ENCODE measurements around the gene SCTR.

Gene SCTR

GRCh38 chr2:119548516-119549120 is 24.3 kb upstream of the SCTR start:
- H2AK5ac ChIP-seq (ENCODE audit: low read length, severe bottlenecking): no peak overlapping the region
- H3K4me1 ChIP-seq (ENCODE audit: control insufficient read depth, insufficient read depth, low read depth, low read length): peaks cover 15% of the 10 kb centered on the region

GRCh38 chr2:119546447-119546767 is 22.1 kb upstream of the SCTR start:
- H4K91ac ChIP-seq (ENCODE audit: low read length): no peak overlapping the region
- no peak overlapping the region for H3K27ac ChIP-seq (ENCODE audit: low read length, poor library complexity, severe bottlenecking)
- no peak overlapping the region for H2BK15ac ChIP-seq (ENCODE audit: low read depth, poor library complexity, severe bottlenecking)
- H3K36me3 ChIP-seq (ENCODE audit: control insufficient read depth in 1 of 2, insufficient read depth in 2 of 2, low read depth in 1 of 2, low read length in 2 of 2): no peaks in the 10 kb centered on the region
- no peak overlapping the region for H3K4me2 ChIP-seq (ENCODE audit: low read length, poor library complexity, severe bottlenecking)
- H3K9ac ChIP-seq (ENCODE audit: low read length): no peak overlapping the region
- H2BK5ac ChIP-seq (ENCODE audit: low read depth, low read length, poor library complexity, severe bottlenecking): no peak overlapping the region
- peaks cover 0 to 46% of the 10 kb centered on the region in 2 experiments for H3K27me3 ChIP-seq (ENCODE audit: control insufficient read depth in 1 of 2, insufficient read depth in 1 of 2, low read length in 2 of 2)
- H3K23ac ChIP-seq (ENCODE audit: low read length in 2 of 2): no peak overlapping the region
- whole genome bisulfite sequencing: 86% methylated on average over 1 of the region's 1 CpG
- H2AK5ac ChIP-seq (ENCODE audit: low read length, severe bottlenecking): no peak overlapping the region
- no peak overlapping the region for H3K4ac ChIP-seq (ENCODE audit: low read depth in 1 of 2, low read length in 2 of 2)
- no peaks in the 10 kb centered on the region for H3K79me1 ChIP-seq (replicated peaks; ENCODE audit: low read length, poor library complexity, severe bottlenecking)
- H2BK120ac ChIP-seq (ENCODE audit: low read depth, low read length): no peak overlapping the region
- no peak overlapping the region for H3K14ac ChIP-seq (ENCODE audit: low read length in 2 of 2)
- no peak overlapping the region for H3K4me3 ChIP-seq (ENCODE audit: insufficient read depth in 1 of 2, low read depth in 1 of 2, low read length in 2 of 2)
- peaks cover 15% of the 10 kb centered on the region for H3K4me1 ChIP-seq (ENCODE audit: control insufficient read depth, insufficient read depth, low read depth, low read length)
- no peaks in the 10 kb centered on the region for H3K9me3 ChIP-seq (ENCODE audit: control insufficient read depth, low read length)
- no peak overlapping the region for H2AFZ ChIP-seq (ENCODE audit: low read depth, low read length)
- no peak overlapping the region for H3K18ac ChIP-seq (ENCODE audit: low read depth in 1 of 2, low read length in 2 of 2)
- H2BK12ac ChIP-seq (ENCODE audit: low read length in 2 of 2): no peak overlapping the region
- H4K8ac ChIP-seq (ENCODE audit: low read length): no peak overlapping the region
- DNase-seq: no peak

More at GRCh38 chr2:119548516-119549120, 24.3 kb upstream of the SCTR start:
- no peak for DNase-seq
- Histone ChIP-seq H3K4ac (ENCODE audit: low read depth in 1 of 2, low read length in 2 of 2) (no peak overlapping the region), H3K4me2 (ENCODE audit: low read length, poor library complexity, severe bottlenecking) (no peak overlapping the region), H3K79me1 (replicated peaks; ENCODE audit: low read length, poor library complexity, severe bottlenecking) (no peaks in the 10 kb centered on the region), H3K27me3 (ENCODE audit: control insufficient read depth in 1 of 2, insufficient read depth in 1 of 2, low read length in 2 of 2) (peaks cover 0 to 30% of the 10 kb centered on the region in 2 experiments), H3K9me3 (ENCODE audit: control insufficient read depth, low read length) (no peaks in the 10 kb centered on the region), H3K9ac (ENCODE audit: low read length) (no peak overlapping the region), H4K91ac (ENCODE audit: low read length) (no peak overlapping the region), H2BK120ac (ENCODE audit: low read depth, low read length) (no peak overlapping the region), H3K27ac (ENCODE audit: low read length, poor library complexity, severe bottlenecking) (no peak overlapping the region), H4K8ac (ENCODE audit: low read length) (no peak overlapping the region), H2AFZ (ENCODE audit: low read depth, low read length) (no peak overlapping the region), H3K23ac (ENCODE audit: low read length in 2 of 2) (no peak overlapping the region), H3K18ac (ENCODE audit: low read depth in 1 of 2, low read length in 2 of 2) (no peak overlapping the region), H3K36me3 (ENCODE audit: control insufficient read depth in 1 of 2, insufficient read depth in 2 of 2, low read depth in 1 of 2, low read length in 2 of 2) (no peaks in the 10 kb centered on the region), H2BK12ac (ENCODE audit: low read length in 2 of 2) (no peak overlapping the region), H3K4me3 (ENCODE audit: insufficient read depth in 1 of 2, low read depth in 1 of 2, low read length in 2 of 2) (no peak overlapping the region), H2BK5ac (ENCODE audit: low read depth, low read length, poor library complexity, severe bottlenecking) (no peak overlapping the region), H2BK15ac (ENCODE audit: low read depth, poor library complexity, severe bottlenecking) (no peak overlapping the region), H3K14ac (ENCODE audit: low read length in 2 of 2) (no peak overlapping the region)
- WGBS: 96% methylated on average over 1 of the region's 2 CpGs

- Histone ChIP-seq H2BK15ac (ENCODE audit: low read depth, poor library complexity, severe bottlenecking) (no peak overlapping the region), H2BK12ac (ENCODE audit: low read length in 2 of 2) (no peak overlapping the region), H3K27ac (ENCODE audit: low read length, poor library complexity, severe bottlenecking) (peak overlapping the region; percentile 80), H2AFZ (ENCODE audit: low read depth, low read length) (no peak overlapping the region), H3K27me3 (ENCODE audit: control insufficient read depth in 1 of 2, insufficient read depth in 1 of 2, low read length in 2 of 2) (peaks cover 0 to 49% of the 10 kb centered on the region in 2 experiments), H3K4me3 (ENCODE audit: insufficient read depth in 1 of 2, low read depth in 1 of 2, low read length in 2 of 2) (no peak overlapping the region), H2AK5ac (ENCODE audit: low read length, severe bottlenecking) (peak overlapping the region; percentile 21), H3K4me1 (ENCODE audit: control insufficient read depth, insufficient read depth, low read depth, low read length) (peaks cover 15% of the 10 kb centered on the region), H2BK5ac (ENCODE audit: low read depth, low read length, poor library complexity, severe bottlenecking) (no peak overlapping the region), H3K4ac (ENCODE audit: low read depth in 1 of 2, low read length in 2 of 2) (no peak overlapping the region), H3K79me1 (replicated peaks; ENCODE audit: low read length, poor library complexity, severe bottlenecking) (no peaks in the 10 kb centered on the region), H4K91ac (ENCODE audit: low read length) (no peak overlapping the region), H3K18ac (ENCODE audit: low read depth in 1 of 2, low read length in 2 of 2) (no peak overlapping the region), H4K8ac (ENCODE audit: low read length) (no peak overlapping the region), H2BK120ac (ENCODE audit: low read depth, low read length) (no peak overlapping the region), H3K9ac (ENCODE audit: low read length) (no peak overlapping the region), H3K9me3 (ENCODE audit: control insufficient read depth, low read length) (no peaks in the 10 kb centered on the region), H3K23ac (ENCODE audit: low read length in 2 of 2) (no peak overlapping the region), H3K36me3 (ENCODE audit: control insufficient read depth in 1 of 2, insufficient read depth in 2 of 2, low read depth in 1 of 2, low read length in 2 of 2) (no peaks in the 10 kb centered on the region), H3K14ac (ENCODE audit: low read length in 2 of 2) (no peak overlapping the region), H3K4me2 (ENCODE audit: low read length, poor library complexity, severe bottlenecking) (peak overlapping the region; percentile 41)
- DNase-seq: peak; percentile 27
- WGBS: 79% methylated on average over 2 of the region's 6 CpGs
These were observed 21.6 kb upstream of the SCTR start for GRCh38 chr2:119545754-119546446.

- peaks cover 8 to 58% of the 10 kb centered on the region in 2 experiments for H3K27me3 ChIP-seq (ENCODE audit: control insufficient read depth in 1 of 2, insufficient read depth in 1 of 2, low read length in 2 of 2)
- H3K4me3 ChIP-seq (ENCODE audit: insufficient read depth in 1 of 2, low read depth in 1 of 2, low read length in 2 of 2): peak overlapping the region; percentile 74 to 77
- H3K4me2 ChIP-seq (ENCODE audit: low read length, poor library complexity, severe bottlenecking): peak overlapping the region; percentile 93
- no peaks in the 10 kb centered on the region for H3K9me3 ChIP-seq (ENCODE audit: control insufficient read depth, low read length)
- peak overlapping the region; percentile 94 for H2AFZ ChIP-seq (ENCODE audit: low read depth, low read length)
- H2BK120ac ChIP-seq (ENCODE audit: low read depth, low read length): no peak overlapping the region
- H3K4me1 ChIP-seq (ENCODE audit: control insufficient read depth, insufficient read depth, low read depth, low read length): peaks cover 15% of the 10 kb centered on the region
- WGBS: 58% methylated on average over 7 of the region's 11 CpGs
- no peak overlapping the region for H2AK5ac ChIP-seq (ENCODE audit: low read length, severe bottlenecking)
- H3K27ac ChIP-seq (ENCODE audit: low read length, poor library complexity, severe bottlenecking): peak overlapping the region; percentile 80
- H3K9ac ChIP-seq (ENCODE audit: low read length): peak overlapping the region; percentile 86
- no peak overlapping the region for H2BK5ac ChIP-seq (ENCODE audit: low read depth, low read length, poor library complexity, severe bottlenecking)
- H3K36me3 ChIP-seq (ENCODE audit: control insufficient read depth in 1 of 2, insufficient read depth in 2 of 2, low read depth in 1 of 2, low read length in 2 of 2): no peaks in the 10 kb centered on the region
- no peak overlapping the region for H2BK12ac ChIP-seq (ENCODE audit: low read length in 2 of 2)
- no peak overlapping the region for H4K91ac ChIP-seq (ENCODE audit: low read length)
- peak overlapping the region in 1 of 2 experiments; percentile 67 for H3K18ac ChIP-seq (ENCODE audit: low read depth in 1 of 2, low read length in 2 of 2)
- H4K8ac ChIP-seq (ENCODE audit: low read length): no peak overlapping the region
- no peak overlapping the region for H3K23ac ChIP-seq (ENCODE audit: low read length in 2 of 2)
- DNase-seq: peak; percentile 17
- H3K14ac ChIP-seq (ENCODE audit: low read length in 2 of 2): no peak overlapping the region
- H2BK15ac ChIP-seq (ENCODE audit: low read depth, poor library complexity, severe bottlenecking): no peak overlapping the region
- H3K79me1 ChIP-seq (replicated peaks; ENCODE audit: low read length, poor library complexity, severe bottlenecking): no peaks in the 10 kb centered on the region
- H3K4ac ChIP-seq (ENCODE audit: low read depth in 1 of 2, low read length in 2 of 2): no peak overlapping the region
These were observed 20.7 kb upstream of the SCTR start for GRCh38 chr2:119544939-119545475.

All from mesenchymal stem cell (in vitro differentiated cells and primary cell).